Uterus (tissue), 2 donors: Measurements from ENCODE around the gene NUPR1.

Experiments
- CTCF ChIP-seq, 4 experiments: fragments of 200-600 bp in 2 of 4; fragments of 450-650 bp in 2 of 4; sonication (generic) in 2 of 4; IDR thresholded peaks; one replicate each; pipeline ENCODE4 v1.5.1; 2016 to 2019; ENCODE audit warnings: antibody characterized with exemption in 4 of 4, mild to moderate bottlenecking in 2 of 4, moderate library complexity in 1 of 4
- POLR2A ChIP-seq, 2 donors: fragments of 450-650 bp; IDR thresholded peaks; one replicate each; pipeline ENCODE4 v1.6.1; 2016; ENCODE audit warnings: antibody characterized with exemption in 2 of 2, mild to moderate bottlenecking in 1 of 2, moderate library complexity in 1 of 2

DNA sequence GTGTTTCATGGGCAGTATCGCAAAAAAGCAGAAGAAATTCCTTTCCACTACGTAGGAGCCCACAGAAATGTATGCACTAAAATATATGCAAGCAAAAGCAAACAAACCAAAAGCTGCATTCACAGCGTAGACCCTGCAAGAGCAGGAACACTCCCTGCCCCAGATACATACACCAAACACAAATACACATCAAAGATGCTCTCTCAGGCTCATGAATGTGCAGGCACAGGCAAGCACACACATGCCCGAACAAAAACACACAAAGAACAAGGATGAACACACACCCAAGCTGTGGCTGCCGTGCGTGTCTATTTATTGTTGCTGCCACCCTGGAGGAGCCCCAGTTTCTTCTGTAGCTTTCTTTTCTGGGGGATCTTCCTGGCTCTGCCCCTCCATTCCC lies 1.7 kb downstream of the NUPR1 start:
- TF ChIP-seq POLR2A (IDR thresholded peaks at IDR 0.05) (no peak), CTCF (IDR thresholded peaks at IDR 0.05) (no peak)
